Stimulated activated CD4-positive, alpha-beta T cell treated with anti-CD3 and anti-CD28 coated beads, Interleukin-4, amount 100 ng/mL, for 48 hours (primary cell): ENCODE data around the gene TAPT1.
"Not testable (repeated sequence)": the region's sequence is repeated elsewhere in the genome, so short reads cannot be mapped to it uniquely, and the experiment has no call there.

Experiments used
- DNase-seq, 2 donors: peaks; one replicate each; pipeline ENCODE4 v3.0.0-alpha.2; 2020; ENCODE audit warnings: low read depth in 2 of 2

The TAPT1 gene, protein sequence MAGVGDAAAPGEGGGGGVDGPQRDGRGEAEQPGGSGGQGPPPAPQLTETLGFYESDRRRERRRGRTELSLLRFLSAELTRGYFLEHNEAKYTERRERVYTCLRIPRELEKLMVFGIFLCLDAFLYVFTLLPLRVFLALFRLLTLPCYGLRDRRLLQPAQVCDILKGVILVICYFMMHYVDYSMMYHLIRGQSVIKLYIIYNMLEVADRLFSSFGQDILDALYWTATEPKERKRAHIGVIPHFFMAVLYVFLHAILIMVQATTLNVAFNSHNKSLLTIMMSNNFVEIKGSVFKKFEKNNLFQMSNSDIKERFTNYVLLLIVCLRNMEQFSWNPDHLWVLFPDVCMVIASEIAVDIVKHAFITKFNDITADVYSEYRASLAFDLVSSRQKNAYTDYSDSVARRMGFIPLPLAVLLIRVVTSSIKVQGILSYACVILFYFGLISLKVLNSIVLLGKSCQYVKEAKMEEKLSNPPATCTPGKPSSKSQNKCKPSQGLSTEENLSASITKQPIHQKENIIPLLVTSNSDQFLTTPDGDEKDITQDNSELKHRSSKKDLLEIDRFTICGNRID

DNA sequence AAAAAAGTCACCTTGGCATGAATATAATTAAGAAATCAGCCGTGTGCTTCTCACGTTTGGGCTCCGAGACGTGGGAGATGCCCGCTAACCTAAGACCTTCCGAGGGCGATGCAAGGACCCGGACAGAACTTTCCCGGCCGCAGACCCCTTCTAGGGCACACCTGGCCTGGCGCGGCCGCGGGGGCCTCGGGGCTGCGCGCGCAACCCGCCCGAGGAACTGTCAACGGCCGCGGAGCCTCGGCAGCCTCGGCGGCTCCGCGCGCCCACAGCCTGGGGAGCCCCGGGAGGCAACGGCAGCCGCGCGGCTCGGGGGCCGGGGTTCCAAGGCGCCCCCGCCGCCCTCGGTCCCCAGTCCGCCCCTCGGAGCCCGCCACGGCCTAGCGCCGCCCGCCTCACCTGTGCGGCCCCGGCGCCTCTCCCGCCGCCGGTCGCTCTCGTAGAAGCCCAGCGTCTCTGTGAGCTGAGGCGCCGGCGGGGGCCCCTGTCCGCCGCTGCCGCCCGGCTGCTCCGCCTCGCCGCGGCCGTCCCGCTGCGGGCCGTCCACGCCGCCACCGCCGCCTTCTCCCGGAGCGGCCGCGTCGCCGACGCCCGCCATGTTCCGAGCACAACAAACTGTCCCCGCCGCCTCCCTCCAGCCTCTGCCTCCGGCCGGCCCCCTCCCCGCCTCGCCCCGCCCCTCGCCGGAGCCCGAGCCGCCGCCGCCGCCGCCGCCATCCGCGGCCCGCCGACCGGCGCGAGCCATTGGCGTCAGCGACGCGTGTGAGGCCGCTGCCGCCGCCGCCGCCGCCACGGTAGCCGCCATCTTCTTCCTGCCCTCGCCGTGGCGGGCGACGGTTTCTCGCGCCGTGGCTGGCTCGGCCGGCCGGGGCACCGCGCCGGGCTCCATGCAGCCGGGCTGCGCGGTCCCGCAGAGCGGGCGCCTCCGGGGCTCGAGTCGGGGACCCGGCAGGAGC is at the start of gene TAPT1:
TSS of gene TAPT1 (minus strand) at position 609 of the 953 bp plus-strand sequence. CDS start at position 595, 14 bp downstream.
- DNase-seq = peak; percentile 68 to 73

DNA sequence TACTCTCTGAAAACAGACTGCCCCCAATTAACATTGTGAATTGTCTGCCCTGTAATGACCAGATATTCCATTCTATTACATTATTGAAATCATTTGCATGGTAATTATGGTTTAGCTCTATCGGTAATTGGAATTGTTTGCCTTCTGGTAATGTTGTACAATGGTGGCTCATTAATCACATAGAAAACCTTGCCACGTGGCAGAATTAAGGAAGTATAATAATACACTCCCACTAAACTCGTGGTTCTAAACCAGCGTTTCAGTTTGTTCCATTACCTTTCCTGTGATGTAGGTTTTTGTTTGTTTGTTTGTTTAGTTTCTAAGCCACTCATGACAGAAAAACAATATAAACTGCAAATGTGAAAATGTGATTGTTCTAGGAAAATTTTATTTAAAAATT is 45.1 kb upstream of the TAPT1 start:
- no peak for DNase-seq

DNA sequence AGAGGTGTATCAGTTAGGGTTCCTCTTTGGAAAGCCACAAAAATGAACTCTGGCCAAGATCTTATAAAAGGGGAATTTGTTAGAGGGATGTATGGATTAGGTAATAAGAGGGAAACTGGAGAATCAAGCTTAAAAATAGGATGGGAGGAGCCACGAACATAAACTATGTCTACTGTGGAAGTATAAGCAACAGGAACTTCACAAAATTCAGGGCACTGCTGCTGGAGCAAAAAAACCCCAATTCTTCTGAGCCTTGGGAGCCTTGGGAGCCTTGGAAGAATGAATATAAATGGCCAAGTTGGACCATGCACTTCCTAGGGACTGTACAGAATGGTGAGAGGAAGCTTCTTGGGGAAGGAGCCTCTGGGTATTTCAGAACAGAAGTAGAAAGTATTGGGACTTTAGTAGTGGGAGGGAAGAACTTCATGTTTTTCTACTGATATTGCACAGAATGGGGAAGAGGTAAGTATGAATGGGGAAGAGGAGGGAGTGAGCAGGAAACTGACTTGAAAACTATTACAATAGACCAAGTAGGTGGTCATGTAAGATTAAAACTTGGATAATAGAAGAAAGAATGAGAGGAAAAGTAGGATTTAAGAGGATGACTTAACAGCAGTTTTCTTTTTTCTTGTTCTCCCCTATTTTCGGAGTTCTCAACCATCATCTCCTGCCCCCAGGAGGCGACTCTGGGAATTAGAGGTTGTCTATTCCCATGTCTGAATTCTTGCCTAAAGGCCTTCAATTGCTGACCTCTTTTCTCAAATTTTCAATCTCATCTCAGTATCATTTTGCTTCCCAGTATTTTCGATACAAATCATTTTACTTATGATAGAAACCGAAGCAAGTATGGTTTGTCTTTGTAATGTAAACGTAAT is 44.4 kb upstream of the TAPT1 start:
- no peak for DNase-seq

DNA sequence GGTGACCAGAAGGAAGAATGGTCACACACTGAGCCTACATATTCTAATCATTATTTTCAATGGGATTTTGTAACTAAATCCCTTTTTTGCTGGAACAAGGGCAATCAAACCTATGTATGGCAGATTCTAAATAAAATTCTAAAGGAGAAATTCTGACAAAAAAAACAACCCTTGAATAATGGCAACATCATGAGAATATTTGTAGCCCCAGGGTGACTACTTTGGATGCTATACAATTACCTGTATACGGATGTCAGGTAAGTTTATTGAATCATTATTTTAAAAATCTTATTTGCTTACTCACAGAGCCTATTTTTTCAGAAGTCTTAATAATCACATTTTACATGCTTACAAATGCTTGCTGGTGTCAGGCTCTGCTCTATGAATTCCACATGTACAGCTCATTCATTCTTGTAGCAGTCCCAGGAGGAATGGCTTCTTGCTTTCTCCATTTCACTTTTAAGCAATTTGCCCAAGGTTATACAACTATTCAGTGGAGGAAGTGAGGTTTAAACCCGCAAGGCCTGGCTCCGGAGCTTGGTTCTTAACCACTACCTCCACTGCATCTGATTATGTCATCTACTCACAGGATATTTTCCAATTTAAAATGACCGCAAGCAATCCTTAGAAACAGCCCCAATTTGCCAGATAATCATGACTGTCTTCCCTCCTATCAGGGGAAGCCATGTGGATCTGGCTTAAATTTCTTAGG is 43.6 kb upstream of the TAPT1 start:
- DNase-seq = not testable (repeated sequence)

DNA sequence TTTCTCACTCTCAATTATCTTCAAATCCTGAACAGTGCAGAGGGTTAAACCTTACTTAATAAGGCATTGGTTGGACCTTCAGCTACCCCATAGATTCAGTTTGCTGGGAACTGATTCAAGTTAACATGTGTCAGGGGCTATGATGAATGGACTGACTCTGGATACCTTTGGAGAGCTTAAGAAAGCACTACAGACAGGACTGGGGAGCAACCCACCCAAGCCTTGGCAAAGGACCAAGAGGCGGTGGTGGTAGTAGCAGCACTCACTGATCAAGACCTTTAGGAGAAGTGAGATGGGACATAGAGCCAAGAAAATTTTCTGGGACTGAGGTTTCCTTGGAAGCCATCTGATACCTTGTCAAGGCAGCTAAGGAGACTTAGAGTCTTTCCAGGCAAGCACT is 43.0 kb upstream of the TAPT1 start:
- DNase-seq = no peak

DNA sequence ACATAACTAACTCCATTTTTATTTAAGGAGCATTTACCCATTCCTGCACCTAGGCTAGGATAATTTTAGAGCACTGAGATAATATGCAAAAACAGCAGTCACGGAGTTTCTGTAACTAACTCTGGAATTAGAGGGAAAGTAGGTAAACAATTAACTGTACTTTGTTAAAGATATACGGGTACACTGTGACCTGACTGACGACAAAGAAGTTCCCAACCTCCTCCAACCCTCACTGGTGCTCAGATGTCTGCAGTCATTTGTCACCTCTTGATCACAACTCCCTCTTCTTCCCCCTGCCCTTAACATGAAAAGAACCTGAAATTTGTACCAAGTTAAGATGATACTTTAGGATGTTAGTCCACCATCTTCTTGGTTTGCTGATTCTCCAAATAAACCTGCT is 42.0 kb upstream of the TAPT1 start:
- no peak for DNase-seq

DNA sequence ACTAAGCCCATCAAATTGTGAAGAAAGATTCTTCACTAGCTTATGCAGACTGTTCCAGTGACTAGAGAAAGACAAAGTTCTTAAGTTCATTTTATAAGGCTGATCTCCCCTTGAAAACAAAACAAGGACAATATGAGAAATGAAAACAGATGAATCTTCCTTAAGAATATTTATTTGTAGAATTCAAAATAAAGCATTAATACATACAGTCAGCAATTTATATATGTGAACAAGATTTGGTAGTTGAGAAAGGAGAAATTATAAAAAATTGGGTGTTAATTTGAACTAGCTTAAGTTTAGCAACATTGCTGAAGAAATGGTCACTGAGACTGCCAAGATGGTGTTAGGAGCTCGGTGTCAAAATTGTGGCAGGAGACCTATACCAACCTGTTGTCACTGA is 41.4 kb upstream of the TAPT1 start:
- no peak for DNase-seq

DNA sequence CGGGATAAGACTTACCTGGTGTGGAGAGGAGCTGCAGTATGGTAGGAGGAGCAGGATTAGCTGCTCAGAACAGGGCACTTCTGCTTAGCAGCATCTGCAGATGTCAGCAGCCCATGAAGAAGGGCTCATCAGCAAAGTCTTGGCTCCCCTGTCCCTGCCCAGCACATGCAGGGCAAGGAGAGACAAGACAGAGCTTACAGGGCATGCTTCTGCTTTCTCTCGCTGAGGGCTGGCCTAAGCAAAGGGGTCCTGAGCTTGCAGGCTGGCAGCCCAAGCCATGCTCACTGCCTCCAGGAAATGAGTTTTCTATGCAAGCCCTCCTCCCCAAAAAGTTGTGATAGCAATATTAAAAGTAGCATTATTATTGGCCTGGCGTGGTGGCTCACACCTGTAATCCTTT is 39.5 kb upstream of the TAPT1 start:
- no peak for DNase-seq

DNA sequence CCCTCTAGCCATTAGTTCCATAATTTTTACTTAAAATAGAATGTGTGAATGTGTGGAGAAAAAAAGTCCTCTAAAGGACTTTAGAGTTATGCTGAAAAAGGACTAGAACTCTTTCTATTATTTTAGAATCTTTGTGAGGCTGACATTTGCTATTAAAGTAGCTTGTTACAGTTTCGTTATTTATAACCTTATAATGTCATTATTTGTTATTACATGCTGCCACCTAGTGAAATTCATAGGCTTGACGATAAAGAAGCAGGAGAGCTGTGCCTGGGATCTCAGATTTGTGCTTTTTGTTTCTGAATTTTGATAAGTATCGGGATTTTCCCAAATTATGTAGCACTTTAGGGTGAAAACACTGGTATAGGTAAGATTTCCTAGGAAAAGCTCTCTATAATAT is 38.5 kb upstream of the TAPT1 start:
- DNase-seq = no peak

DNA sequence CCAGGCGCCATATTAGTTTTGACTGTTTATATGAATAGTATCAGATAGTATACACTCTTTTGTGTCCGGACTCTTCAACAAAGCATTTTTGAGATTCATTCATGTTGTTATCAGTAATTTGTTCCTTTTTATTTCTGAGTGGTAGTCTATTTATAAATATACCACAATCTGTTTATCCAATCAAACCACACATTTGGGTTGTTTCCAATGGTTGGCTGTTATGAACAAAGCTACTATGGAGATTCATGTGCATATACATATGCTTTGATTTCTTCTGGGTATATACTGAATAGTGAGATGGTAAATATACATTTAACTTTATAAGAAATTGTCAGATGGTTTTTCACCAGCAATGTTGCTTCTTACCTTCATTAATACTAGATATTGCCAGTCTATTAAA is 36.8 kb upstream of the TAPT1 start:
- DNase-seq = no peak

DNA sequence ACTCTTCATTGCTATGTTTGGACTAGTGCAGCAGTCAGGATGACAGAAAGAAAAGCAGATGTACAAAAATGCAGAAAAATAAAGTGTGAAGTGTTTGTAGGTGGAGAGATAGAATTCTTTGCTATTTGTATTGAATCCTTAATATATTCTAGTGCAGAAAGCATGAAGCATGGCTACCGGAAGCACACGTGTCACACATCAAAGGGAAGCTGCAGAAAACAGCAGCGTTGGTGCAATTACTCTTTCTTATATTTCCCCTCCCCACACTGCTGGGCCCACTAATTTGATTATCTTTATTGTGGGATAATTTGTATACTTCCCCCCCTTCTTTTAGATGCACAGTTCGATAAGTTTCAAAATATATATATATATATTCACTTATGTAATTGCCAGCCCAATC is 35.9 kb upstream of the TAPT1 start:
- no peak for DNase-seq

DNA sequence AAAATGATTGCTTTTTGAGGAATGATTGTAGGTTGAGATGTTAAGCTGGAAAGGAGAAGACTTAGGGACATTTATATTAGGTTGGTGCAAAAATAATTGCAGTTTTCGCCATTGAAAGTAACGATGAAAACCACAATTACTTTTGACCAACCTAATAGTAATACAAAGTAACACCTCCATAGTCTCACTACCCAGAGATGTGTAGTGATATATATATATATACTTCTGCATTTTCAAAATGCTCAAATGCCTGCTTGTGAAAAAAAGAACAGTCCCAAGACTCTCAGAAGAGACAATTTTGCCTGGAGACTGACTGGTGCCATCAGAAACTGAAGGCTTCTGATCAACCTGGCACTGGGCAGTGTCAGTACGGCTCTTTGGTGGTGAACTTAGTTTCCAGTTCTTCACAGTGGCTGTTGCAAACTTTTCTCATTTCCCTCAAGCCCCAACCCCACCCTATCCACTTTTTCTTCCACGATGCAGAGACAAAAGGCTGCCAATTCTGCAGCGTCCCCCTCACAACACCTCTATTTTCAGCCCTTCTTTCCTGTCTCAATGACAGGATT is 35.1 kb upstream of the TAPT1 start:
- DNase-seq = no peak

DNA sequence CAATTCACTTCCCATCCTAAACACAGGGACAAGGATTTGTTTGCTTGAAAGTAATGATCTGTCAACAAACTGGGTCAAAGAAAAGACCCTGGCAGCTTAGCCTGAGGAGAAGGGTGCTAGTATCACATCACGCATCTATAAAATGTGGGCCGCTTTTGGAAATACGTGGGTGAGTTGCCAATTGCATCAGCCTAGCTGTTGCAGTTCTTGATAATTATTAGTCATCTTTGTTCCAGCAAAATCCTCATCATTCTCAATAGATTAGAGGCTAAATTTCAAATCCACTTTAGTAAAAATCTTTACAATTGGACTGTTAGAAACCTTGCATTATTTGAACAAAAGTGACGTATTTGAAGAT is 33.6 kb upstream of the TAPT1 start:
- DNase-seq = peak; percentile 8 to 12

DNA sequence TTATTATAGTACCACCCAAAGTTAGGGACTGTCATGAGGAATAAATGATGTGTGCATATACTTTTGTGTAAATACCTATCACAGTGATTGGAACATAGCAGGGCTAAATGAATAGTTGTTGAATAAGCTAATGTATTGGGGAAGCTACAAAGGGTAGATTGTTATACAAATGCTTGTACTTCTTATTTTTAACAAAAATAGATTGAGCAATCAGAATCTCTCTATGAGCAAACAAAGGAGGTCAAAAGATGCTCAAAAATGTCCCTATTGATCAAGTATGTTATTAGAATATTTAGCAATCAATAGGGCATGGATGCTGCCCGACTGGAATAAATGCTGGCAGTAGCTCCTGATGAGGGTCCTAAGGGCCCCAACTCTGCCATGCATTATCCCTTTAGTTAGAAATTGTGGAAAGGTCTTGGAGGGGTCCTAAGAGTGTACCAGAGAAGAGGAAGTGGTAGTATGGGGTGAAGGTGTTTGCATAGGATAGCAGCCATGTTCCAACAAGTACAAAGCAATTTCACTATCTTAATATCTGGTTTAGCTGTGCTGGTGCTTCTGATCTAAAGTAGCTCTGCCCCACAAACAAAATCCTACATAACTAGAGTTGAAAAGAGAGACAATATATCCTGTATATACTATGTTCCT is 33.1 kb upstream of the TAPT1 start:
- DNase-seq = no peak

DNA sequence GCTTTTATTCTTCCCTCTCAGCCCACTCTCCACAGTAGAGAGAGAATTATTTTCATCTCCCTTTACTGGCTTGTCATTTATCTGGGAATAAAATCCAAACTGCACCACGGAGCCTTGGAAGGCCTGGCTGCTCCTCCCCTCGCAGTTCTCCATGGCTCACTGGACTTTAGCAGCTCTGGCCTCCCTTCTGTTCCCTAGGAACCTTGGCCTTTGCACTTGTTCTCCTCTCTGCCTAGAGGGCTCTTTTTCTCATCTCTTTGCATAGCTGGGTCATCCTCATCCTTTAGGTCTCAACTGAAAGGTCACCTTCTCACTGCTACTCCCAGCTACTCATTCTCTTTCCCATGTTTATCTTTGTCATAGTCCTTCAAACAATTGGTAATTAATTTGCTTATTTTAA is 31.3 kb upstream of the TAPT1 start:
- DNase-seq = no peak

DNA sequence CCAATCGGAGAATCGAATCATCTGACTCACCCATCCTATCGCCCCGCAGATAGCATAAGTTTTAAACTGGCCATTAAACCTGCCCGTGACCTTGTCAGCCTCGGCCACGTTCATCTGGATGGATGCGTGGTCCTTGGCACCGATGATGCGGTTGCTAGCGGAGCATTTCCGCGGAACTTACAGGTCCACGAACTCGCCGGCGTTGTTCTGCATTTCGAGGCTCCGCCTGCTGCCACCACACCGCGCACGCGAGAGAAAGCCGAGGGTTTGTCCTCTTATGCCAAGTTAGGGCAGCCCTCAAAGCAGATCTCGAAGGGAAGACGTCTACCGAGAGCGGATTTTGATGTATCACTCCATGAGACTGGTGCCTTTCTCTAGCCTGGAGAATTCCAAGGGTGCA is 30.1 kb upstream of the TAPT1 start:
- no peak for DNase-seq

DNA sequence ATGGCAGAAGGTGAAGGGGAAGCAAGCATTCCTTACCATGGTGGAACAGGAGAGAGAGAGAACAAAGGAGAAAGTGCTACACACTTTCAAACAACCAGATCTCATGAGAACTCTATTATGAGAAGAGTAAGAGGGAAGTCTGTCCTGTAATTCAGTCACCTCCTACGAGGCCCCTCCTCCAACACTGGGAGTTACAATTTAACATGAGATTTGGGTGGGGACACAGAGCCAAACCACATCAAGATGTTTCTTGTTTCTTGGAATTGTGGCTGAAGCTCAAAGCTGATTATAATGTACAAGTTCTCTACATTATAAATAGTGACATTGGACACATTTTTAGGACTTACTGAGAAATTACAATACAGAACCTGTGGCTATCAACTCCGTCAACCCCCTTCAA is 29.5 kb upstream of the TAPT1 start:
- no peak for DNase-seq

DNA sequence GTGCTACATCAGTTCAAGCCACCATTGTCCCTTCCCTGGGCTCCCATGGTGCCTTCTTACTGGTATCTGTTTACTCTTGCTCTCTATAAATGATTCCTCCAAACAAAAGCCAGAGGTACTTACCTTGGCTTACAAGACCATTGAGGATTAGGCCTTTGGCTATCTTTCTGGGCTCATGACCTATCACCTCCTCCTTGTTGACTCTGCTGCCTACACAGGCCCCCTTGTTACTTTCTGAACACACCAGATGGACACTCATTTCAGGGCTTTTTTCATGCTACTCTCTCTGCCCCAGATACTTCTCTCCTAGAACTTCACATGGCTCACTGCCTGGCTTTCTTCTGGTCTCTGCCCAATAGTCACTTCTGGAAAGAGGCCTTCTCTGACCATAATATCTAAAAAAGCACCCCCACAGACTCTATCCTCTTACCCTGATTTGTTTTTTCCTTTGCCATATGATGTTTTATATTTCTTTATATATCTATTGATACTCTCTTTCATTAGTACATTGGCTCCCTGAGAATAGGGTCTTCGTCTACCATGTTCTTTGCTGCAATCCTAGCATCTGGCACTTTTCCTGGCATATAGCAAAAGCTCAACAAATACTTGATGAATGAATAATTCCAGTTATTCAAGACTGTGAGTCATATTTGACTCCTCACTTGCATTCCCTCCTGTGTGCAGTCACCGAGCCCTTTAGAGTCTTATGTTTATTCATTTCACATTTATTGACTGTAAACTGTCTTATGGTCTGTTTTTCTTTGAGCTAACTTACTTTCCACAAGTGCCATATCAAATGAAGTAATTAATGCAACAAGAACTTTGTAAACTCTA is 27.1 kb upstream of the TAPT1 start:
- no peak for DNase-seq

DNA sequence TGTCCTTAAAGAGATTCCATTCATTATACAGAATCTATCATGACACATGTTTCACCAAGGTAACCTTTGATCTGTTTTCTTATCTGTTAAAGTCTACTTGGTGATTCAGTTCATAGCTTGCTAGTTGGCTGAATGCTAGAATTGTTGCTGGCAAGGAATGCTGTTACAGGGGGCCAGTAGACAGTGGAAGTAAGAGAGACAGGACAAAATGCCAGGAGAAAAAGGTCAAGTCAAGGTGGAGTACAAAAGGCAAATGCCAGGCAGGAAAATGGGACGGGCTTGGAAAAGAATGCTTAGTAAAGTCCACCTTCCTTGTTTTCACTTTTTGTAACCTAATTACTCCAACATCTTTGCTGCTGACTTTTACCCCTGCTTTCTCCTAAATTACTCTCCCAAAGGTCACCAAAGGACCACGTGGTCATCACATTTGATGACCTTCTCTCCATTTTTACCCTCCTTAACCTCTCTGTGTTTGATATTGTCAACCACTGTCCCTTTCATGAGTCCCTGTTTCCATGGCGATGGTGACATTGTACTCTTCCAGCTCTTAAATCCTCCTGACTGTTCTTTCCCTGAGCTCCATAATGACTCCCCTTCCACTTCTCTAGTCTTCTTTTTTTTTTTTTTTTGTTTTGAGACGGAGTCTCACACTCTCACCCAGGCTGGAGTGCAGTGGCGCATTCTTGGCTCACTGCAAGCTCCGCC is 24.5 kb upstream of the TAPT1 start:
- no peak for DNase-seq
